ENCODE results near the gene PACRGL. TPM values are rescaled to one million over a fixed set of nuclear protein-coding genes. Genes with fewer than 3 reads are reported as not detected.

PACRGL gene
- polyA plus RNA-seq, 1 experiment, result 6.6 TPM

DNA sequence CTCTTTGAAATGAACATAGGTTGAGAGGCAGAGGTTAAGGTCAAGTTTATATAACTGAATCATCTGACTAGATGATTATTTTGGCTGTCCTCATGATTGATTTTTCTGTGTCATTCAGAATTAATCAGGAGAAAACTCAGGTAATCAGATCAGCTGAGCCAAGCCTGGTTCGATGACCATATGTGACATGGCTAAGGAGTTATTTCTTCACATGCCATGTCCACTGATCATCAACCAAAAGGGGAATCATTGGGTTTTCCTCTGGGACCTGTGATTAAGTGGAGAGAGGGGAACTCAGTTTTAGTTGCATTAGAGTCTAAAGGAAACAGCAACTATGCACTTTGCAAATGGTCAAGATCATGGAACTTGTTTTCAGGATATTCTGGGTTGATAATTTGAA is 20.3 kb upstream of the PACRGL start:
- ChIA-PET CTCF (no interaction called here), POLR2A (no interaction called here)
- no peak for DNase-seq (ENCODE audit: low read depth)
- H3K27me3 ChIP-seq (ENCODE audit: control insufficient read depth, insufficient read depth, low read length), result peaks cover 12% of the 10 kb centered on the region
- no peak for TF ChIP-seq CTCF (IDR thresholded peaks at IDR 0.05; ENCODE audit: insufficient read depth, low read depth, low read length)
- H3K4me3 ChIP-seq (ENCODE audit: low read depth, low read length), result no peak overlapping the region
- H3K36me3 ChIP-seq (ENCODE audit: control insufficient read depth, insufficient read depth, low read length), result no peaks in the 10 kb centered on the region

DNA sequence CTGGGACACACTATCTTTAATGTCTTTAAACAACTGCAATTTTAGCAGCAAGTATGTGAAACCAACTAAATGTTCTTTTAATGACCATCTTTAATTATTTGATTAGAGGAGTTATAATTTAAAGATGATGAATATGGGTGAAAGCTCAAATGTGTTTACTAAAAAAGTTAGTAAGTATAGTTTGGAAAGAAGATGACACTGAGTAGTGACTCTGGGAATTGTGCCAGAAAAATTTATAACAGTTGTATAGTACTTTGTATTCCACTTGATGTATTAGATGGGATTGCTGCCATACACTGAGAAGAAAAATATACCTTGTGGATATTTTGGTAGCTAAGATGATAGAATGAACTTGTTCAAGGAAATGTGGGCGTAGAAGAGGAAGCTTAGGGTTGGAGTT is 19.5 kb upstream of the PACRGL start:
- peaks cover 12% of the 10 kb centered on the region for H3K27me3 ChIP-seq (ENCODE audit: control insufficient read depth, insufficient read depth, low read length)
- no peak for DNase-seq (ENCODE audit: low read depth)
- H3K4me3 ChIP-seq (ENCODE audit: low read depth, low read length), result no peak overlapping the region
- CTCF ChIA-PET, result interaction anchor here (1.0 kb wide), 1 partner anchor 261 kb away, joined by 4 read pairs; no protein-coding TSS in a partner anchor
- H3K36me3 ChIP-seq (ENCODE audit: control insufficient read depth, insufficient read depth, low read length), result no peaks in the 10 kb centered on the region
- no peak for TF ChIP-seq CTCF (IDR thresholded peaks at IDR 0.05; ENCODE audit: insufficient read depth, low read depth, low read length)
- POLR2A ChIA-PET, result no interaction called here

DNA sequence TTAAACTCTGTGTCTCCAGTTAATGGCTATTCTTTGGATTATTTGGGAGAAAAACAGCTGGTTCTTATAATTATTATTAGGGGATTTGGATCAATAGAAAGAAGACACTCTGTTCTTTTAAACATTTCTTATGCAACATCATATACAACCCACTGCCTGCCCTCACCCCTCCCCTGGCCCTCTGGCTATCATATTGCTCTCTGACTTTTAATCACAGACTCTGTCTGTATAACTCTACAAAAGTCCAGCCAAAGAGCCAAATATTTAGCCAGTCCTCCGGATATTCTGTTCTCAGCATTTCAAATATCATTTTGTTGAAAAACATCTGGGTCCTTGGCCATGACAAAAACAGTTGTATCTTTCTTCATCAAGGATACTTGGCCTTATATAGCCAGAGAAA is 19.0 kb upstream of the PACRGL start:
- TF ChIP-seq CTCF (IDR thresholded peaks at IDR 0.05; ENCODE audit: insufficient read depth, low read depth, low read length), result no peak
- Histone ChIP-seq H3K27me3 (ENCODE audit: control insufficient read depth, insufficient read depth, low read length) (peaks cover 8% of the 10 kb centered on the region), H3K4me3 (ENCODE audit: low read depth, low read length) (no peak overlapping the region), H3K36me3 (ENCODE audit: control insufficient read depth, insufficient read depth, low read length) (no peaks in the 10 kb centered on the region)
- ChIA-PET POLR2A (no interaction called here), CTCF (interaction anchor here (1.0 kb wide), 1 partner anchor 261 kb away, joined by 4 read pairs; no protein-coding TSS in a partner anchor)
- DNase-seq (ENCODE audit: low read depth), result no peak

DNA sequence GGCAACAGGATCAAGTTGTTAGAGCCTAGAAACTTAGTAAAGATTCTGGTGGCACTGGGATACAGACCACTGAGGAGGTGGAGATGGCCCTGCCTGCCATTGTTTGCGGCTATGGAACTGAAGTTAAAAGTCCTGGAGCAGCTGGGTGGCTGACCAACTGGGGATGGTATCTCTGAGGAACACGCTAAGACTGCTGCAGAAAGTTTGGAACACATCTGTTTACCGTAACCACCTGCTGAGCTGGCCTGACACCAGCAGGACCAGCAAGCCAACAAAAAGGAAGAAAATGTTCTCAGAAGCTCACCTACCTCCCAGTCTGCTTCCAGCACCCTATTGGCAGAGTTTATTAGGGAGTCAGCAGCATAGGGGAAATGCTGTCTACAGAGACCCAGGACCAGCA is 17.4 kb upstream of the PACRGL start:
- CTCF ChIA-PET, result interaction anchor here (0.6 to 1.4 kb wide), 3 partner anchors 20 to 275 kb away, joined by 3 to 4 read pairs (median 4); no protein-coding TSS in a partner anchor
- Histone ChIP-seq H3K4me3 (ENCODE audit: low read depth, low read length) (no peak overlapping the region), H3K27me3 (ENCODE audit: control insufficient read depth, insufficient read depth, low read length) (peaks cover 4% of the 10 kb centered on the region), H3K36me3 (ENCODE audit: control insufficient read depth, insufficient read depth, low read length) (no peaks in the 10 kb centered on the region)
- DNase-seq (ENCODE audit: low read depth), result no peak
- TF ChIP-seq CTCF (IDR thresholded peaks at IDR 0.05; ENCODE audit: insufficient read depth, low read depth, low read length), result no peak
- POLR2A ChIA-PET, result no interaction called here

DNA sequence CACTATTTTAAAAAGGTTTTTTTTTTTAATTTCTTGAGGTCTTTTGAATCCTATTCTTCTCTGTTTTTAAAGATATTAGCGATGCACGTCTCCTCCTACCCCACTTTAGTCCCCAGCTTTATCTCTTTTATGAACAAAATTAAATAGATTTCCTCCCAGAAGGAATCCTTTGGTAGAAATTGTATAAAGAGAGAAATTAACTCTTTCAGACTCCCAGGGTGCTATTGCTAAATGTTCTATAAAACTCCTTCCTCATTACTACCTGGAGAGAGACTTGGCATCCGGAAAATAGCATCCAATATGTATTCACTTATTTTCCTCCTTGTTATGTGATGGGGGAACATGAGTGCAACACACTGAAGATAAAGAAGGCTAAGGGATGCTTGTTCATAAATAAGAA is 16.5 kb upstream of the PACRGL start:
- Histone ChIP-seq H3K27me3 (ENCODE audit: control insufficient read depth, insufficient read depth, low read length) (peaks cover 2% of the 10 kb centered on the region), H3K4me3 (ENCODE audit: low read depth, low read length) (no peak overlapping the region), H3K36me3 (ENCODE audit: control insufficient read depth, insufficient read depth, low read length) (no peaks in the 10 kb centered on the region)
- DNase-seq (ENCODE audit: low read depth), result no peak
- POLR2A ChIA-PET, result no interaction called here
- no peak for TF ChIP-seq CTCF (IDR thresholded peaks at IDR 0.05; ENCODE audit: insufficient read depth, low read depth, low read length)
- CTCF ChIA-PET, result interaction anchor here (0.6 to 3.0 kb wide), 6 partner anchors 8 to 276 kb away, joined by 3 to 20 read pairs (median 4); partner anchors contain the start of gene PACRGL

Data from BJ (cell line).